H1 (cell line): ENCODE data around the gene EGFL6. TPM values are rescaled to one million over a fixed set of nuclear protein-coding genes. Genes with fewer than 3 reads are reported as not detected.
A peak's percentile ranks its signal among the peaks of the same experiment; 100 is the strongest.

Experiments used
- CTCF ChIA-PET: fragments of 300-600 bp; sonication (Branson Sonifier 250); formaldehyde crosslinking; loops from one replicate; lab custom pipeline; 2021; ENCODE audit not compliant: partially characterized antibody; lab: Charles Lee
- POLR2A ChIA-PET: fragments of 300-600 bp; sonication (Branson Sonifier 250); formaldehyde crosslinking; loops from one replicate; lab custom pipeline; 2021; ENCODE audit warnings: inconsistent platforms; ENCODE audit not compliant: partially characterized antibody; lab: Charles Lee
- DNase-seq, 2 experiments: peaks; one replicate each; pipeline versions ENCODE4 v3.0.0 to v3.0.0-alpha.2; 2010 to 2022; ENCODE audit warnings: low spot score in 2 of 2, low read depth in 1 of 2, mixed read lengths in 1 of 2
- FAIRE-seq: peaks from 2 replicates; lab custom pipeline; 2011; peaks lifted over from hg19 to GRCh38; lab: Jason Lieb, UNC
- H2AFZ ChIP-seq: 2 replicates; pipeline ENCODE4 v1.8.1; 2012; ENCODE audit warnings: low read length, inconsistent platforms
- H2AK5ac ChIP-seq: 2 replicates; pipeline ENCODE4 v1.6.1; 2013; ENCODE audit warnings: low read depth, low read length
- H2BK120ac ChIP-seq: replicated peaks from 2 replicates; pipeline ENCODE3; 2013; ENCODE audit warnings: low read depth, low read length, inconsistent platforms
- H2BK12ac ChIP-seq: 2 replicates; pipeline ENCODE4 v1.6.1; 2013; ENCODE audit warnings: low read depth, low read length
- H2BK15ac ChIP-seq: 2 replicates; pipeline ENCODE4 v1.6.1; 2013; ENCODE audit warnings: low read length
- H2BK20ac ChIP-seq: 2 replicates; pipeline ENCODE4 v1.6.1; 2013; ENCODE audit warnings: low read length
- H2BK5ac ChIP-seq: 2 replicates; pipeline ENCODE4 v1.6.1; 2013; ENCODE audit warnings: low read depth, low read length
- H3K14ac ChIP-seq: 2 replicates; pipeline ENCODE4 v1.6.1; 2013; ENCODE audit warnings: inconsistent platforms; ENCODE audit not compliant: insufficient read length
- H3K18ac ChIP-seq: 2 replicates; pipeline ENCODE4 v1.6.1; 2013; ENCODE audit warnings: low read length; ENCODE audit errors: extremely low read depth
- H3K23ac ChIP-seq: 2 replicates; pipeline ENCODE4 v1.6.1; 2013; ENCODE audit warnings: inconsistent platforms; ENCODE audit not compliant: insufficient read length
- H3K23me2 ChIP-seq: 2 replicates; pipeline ENCODE4 v1.6.1; 2013; ENCODE audit warnings: low read depth, low read length
- H3K27ac ChIP-seq: 2 replicates; pipeline ENCODE4 v1.6.1; 2011; ENCODE audit warnings: low read depth, low read length, inconsistent platforms
- H3K27me3 ChIP-seq, 4 experiments: replicated peaks in 1 of 4; 1 replicate in 1 of 4; 2 replicates in 3 of 4; pipeline versions ENCODE4 v1.6.1 to v1.8.1; 2011 to 2013; ENCODE audit warnings: low read length in 3 of 4, mild to moderate bottlenecking in 3 of 4, inconsistent platforms in 2 of 4, mixed read lengths in 2 of 4, moderate library complexity in 1 of 4; ENCODE audit not compliant: control insufficient read depth in 3 of 4, insufficient read depth in 3 of 4; ENCODE audit errors: extremely low read depth in 1 of 4
- H3K36me3 ChIP-seq, 4 experiments: 2 replicates each; pipeline versions ENCODE4 v1.6.1 to v1.8.1; 2011 to 2013; ENCODE audit warnings: mild to moderate bottlenecking in 4 of 4, low read length in 3 of 4, moderate library complexity in 2 of 4, control low read depth in 1 of 4, inconsistent platforms in 1 of 4; ENCODE audit not compliant: insufficient read depth in 4 of 4, control insufficient read depth in 2 of 4
- H3K4ac ChIP-seq: replicated peaks from 2 replicates; pipeline ENCODE3; 2013; ENCODE audit warnings: low read length, low read depth, mixed read lengths, inconsistent platforms; ENCODE audit not compliant: insufficient read length
- H3K4me1 ChIP-seq, 4 experiments: replicated peaks in 1 of 4; 1 replicate in 1 of 4; 2 replicates in 3 of 4; pipeline versions ENCODE4 v1.6.1 to v1.8.1; 2011 to 2013; ENCODE audit warnings: low read length in 3 of 4, inconsistent platforms in 2 of 4, mixed read lengths in 1 of 4; ENCODE audit not compliant: insufficient read depth in 4 of 4, control insufficient read depth in 3 of 4
- H3K4me2 ChIP-seq, 2 experiments: 2 replicates each; pipeline versions ENCODE4 v1.6.1 to v1.8.1; 2011 to 2013; ENCODE audit warnings: low read depth in 2 of 2, low read length in 2 of 2, control low read depth in 1 of 2, inconsistent platforms in 1 of 2, mild to moderate bottlenecking in 1 of 2; ENCODE audit not compliant: insufficient read depth in 1 of 2
- H3K4me3 ChIP-seq, 4 experiments: fragments of 200-600, 300-600 bp in 1 of 4; sonication (generic), shearing (Covaris generic), sonication (Bioruptor Twin) in 1 of 4; 2 replicates each; pipeline versions ENCODE4 v1.5.1 to v1.8.1; 2011 to 2016; ENCODE audit warnings: low read length in 4 of 4, low read depth in 3 of 4, control low read depth in 2 of 4, inconsistent platforms in 2 of 4, mild to moderate bottlenecking in 2 of 4, mixed read lengths in 1 of 4, moderate library complexity in 1 of 4; ENCODE audit not compliant: insufficient read depth in 2 of 4; ENCODE audit errors: extremely low read depth in 1 of 4
- H3K56ac ChIP-seq: replicated peaks from 2 replicates; pipeline ENCODE3; 2013; ENCODE audit warnings: low read depth, mild to moderate bottlenecking, mixed read lengths, low read length, inconsistent platforms; ENCODE audit not compliant: insufficient read length
- H3K79me1 ChIP-seq: 2 replicates; pipeline ENCODE4 v1.6.1; 2013; ENCODE audit warnings: low read depth, low read length, control low read depth
- H3K79me2 ChIP-seq, 2 experiments: 2 replicates each; pipeline versions ENCODE4 v1.6.1 to v1.8.1; 2012 to 2013; ENCODE audit warnings: low read length in 2 of 2, mild to moderate bottlenecking in 2 of 2, inconsistent platforms in 1 of 2; ENCODE audit not compliant: insufficient read depth in 2 of 2, control insufficient read depth in 1 of 2
- H3K9ac ChIP-seq, 4 experiments: replicated peaks in 1 of 4; 1 replicate in 1 of 4; 2 replicates in 3 of 4; pipeline versions ENCODE4 v1.6.1 to v1.8.1; 2011 to 2013; ENCODE audit warnings: low read depth in 3 of 4, low read length in 3 of 4, control low read depth in 2 of 4, mild to moderate bottlenecking in 2 of 4, moderate library complexity in 2 of 4, inconsistent platforms in 1 of 4; ENCODE audit errors: extremely low read depth in 1 of 4
- H3K9me3 ChIP-seq, 2 experiments: 2 replicates each; pipeline versions ENCODE4 v1.6.1 to v1.8.1; 2012 to 2013; ENCODE audit warnings: mild to moderate bottlenecking in 2 of 2, moderate library complexity in 2 of 2, control low read depth in 1 of 2, inconsistent platforms in 1 of 2, low read depth in 1 of 2, low read length in 1 of 2, mixed read lengths in 1 of 2; ENCODE audit not compliant: insufficient read depth in 2 of 2
- H4K20me1 ChIP-seq, 2 experiments: replicated peaks in 1 of 2; 2 replicates each; pipeline versions ENCODE3 to v1.8.1; 2011 to 2013; ENCODE audit warnings: inconsistent platforms in 2 of 2, low read length in 2 of 2, mild to moderate bottlenecking in 1 of 2; ENCODE audit not compliant: insufficient read depth in 2 of 2, control insufficient read depth in 1 of 2
- H4K5ac ChIP-seq: 2 replicates; pipeline ENCODE4 v1.6.1; 2013; ENCODE audit warnings: low read length, low read depth, mixed read lengths, inconsistent platforms; ENCODE audit not compliant: insufficient read length
- H4K8ac ChIP-seq: 2 replicates; pipeline ENCODE4 v1.8.0; 2013; ENCODE audit warnings: mild to moderate bottlenecking, moderate library complexity, low read length, inconsistent platforms; ENCODE audit not compliant: insufficient read depth; ENCODE audit errors: extremely low read depth
- H4K91ac ChIP-seq: replicated peaks from 2 replicates; pipeline ENCODE3; 2013; ENCODE audit warnings: low read length, mixed read lengths, inconsistent platforms; ENCODE audit not compliant: insufficient read length
- EZH2 ChIP-seq: fragments of 200-600 bp; sonication (generic); IDR thresholded peaks from 2 replicates; pipeline ENCODE4 v1.7.1; 2012; ENCODE audit warnings: low read depth, mild to moderate bottlenecking, moderate library complexity, low read length, inconsistent platforms; ENCODE audit not compliant: severe bottlenecking
- FOSL1 ChIP-seq: IDR thresholded peaks from 2 replicates; pipeline ENCODE4 v1.6.1; 2011; ENCODE audit warnings: mild to moderate bottlenecking, low read depth, low read length, moderate library complexity; ENCODE audit not compliant: insufficient read depth
- KDM4A ChIP-seq: IDR thresholded peaks from one replicate; pipeline ENCODE4 v1.7.1; 2012; ENCODE audit warnings: low read depth, mild to moderate bottlenecking, moderate library complexity, low read length, inconsistent platforms; ENCODE audit not compliant: severe bottlenecking
- SP4 ChIP-seq: IDR thresholded peaks from 2 replicates; pipeline ENCODE4 v1.6.1; 2012; ENCODE audit warnings: low read length, inconsistent platforms
- SUZ12 ChIP-seq: fragments of 200-600 bp; sonication (generic); IDR thresholded peaks from 2 replicates; pipeline ENCODE4 v1.6.1; 2012; ENCODE audit warnings: mild to moderate bottlenecking, inconsistent platforms, low read length, moderate library complexity, mixed read lengths
- TEAD4 ChIP-seq: IDR thresholded peaks from 2 replicates; pipeline ENCODE4 v1.6.1; 2012; ENCODE audit warnings: low read depth, low read length, inconsistent platforms, mixed read lengths
- WGBS, 2 experiments: shearing (Covaris generic) in 1 of 2; methylation state at CpG; one replicate each; pipeline versions ENCODE4 v1.1.6 to v1.1.7; 2013 to 2015; ENCODE audit warnings: low lambda C conversion rate in 2 of 2, mixed read lengths in 2 of 2, inconsistent platforms in 1 of 2, low coverage in 1 of 2, missing lambda C conversion rate in 1 of 2; ENCODE audit not compliant: insufficient replicate concordance in 2 of 2, insufficient coverage in 1 of 2, insufficient read length in 1 of 2; ENCODE audit errors: extremely low coverage in 1 of 2, missing lambda C conversion rate in 1 of 2; 5-methylcytosine and 5-hydroxymethylcytosine counted together
- long read RNA-seq, 2 experiments: library from RNA in 1 of 2; library from capped mRNA in 1 of 2; stranded (forward); transcript quantifications; one replicate each; pipeline ENCODE4 v2.0.0, GENCODE V29; 2021; ENCODE audit warnings: inconsistent platforms in 1 of 2
- polyA minus RNA-seq, 3 experiments: library from RNA; depleted of rRNA, polyadenylated mRNA; stranded (reverse); fragments of >200 nt; gene quantifications; 1 replicate in 2 of 3; 2 replicates in 1 of 3; pipeline ENCODE4 v1.2.3, GENCODE V29; 2011
- polyA plus RNA-seq, 7 experiments: library from polyadenylated mRNA; depleted of rRNA in 3 of 7; stranded (reverse) in 5 of 7; unstranded in 2 of 7; fragments of >200 nt in 5 of 7; fragments of 200-250 nt in 2 of 7; gene quantifications; 1 replicate in 5 of 7; 2 replicates in 1 of 7; 4 replicates in 1 of 7; pipeline versions ENCODE4 v1.2.1 to v1.2.3, GENCODE V29; 2011 to 2013; ENCODE audit warnings: missing spikeins in 2 of 7, mixed read lengths in 2 of 7
- total RNA-seq: library from RNA; stranded (reverse); fragmentation: NEBNext Ultra II Directional; extraction: Animal tissue kit (Norgen Biotek cat#: 25700); gene quantifications from 2 replicates; pipeline ENCODE4 v1.2.1, GENCODE V29; 2021
- TF ChIP-seq, protein P1 (sequence below): IDR thresholded peaks from 2 replicates; pipeline ENCODE4 v1.6.1; 2012; ENCODE audit warnings: inconsistent platforms

Gene EGFL6, protein sequence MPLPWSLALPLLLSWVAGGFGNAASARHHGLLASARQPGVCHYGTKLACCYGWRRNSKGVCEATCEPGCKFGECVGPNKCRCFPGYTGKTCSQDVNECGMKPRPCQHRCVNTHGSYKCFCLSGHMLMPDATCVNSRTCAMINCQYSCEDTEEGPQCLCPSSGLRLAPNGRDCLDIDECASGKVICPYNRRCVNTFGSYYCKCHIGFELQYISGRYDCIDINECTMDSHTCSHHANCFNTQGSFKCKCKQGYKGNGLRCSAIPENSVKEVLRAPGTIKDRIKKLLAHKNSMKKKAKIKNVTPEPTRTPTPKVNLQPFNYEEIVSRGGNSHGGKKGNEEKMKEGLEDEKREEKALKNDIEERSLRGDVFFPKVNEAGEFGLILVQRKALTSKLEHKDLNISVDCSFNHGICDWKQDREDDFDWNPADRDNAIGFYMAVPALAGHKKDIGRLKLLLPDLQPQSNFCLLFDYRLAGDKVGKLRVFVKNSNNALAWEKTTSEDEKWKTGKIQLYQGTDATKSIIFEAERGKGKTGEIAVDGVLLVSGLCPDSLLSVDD
- total RNA-seq = 0.93 and 1.0 TPM in 2 replicates
- polyA plus RNA-seq (2011; rRNA removed) = 1.1 TPM in 2 replicates
- polyA plus RNA-seq (2011; cell fraction: cytosol; rRNA removed) = 1.7 TPM
- 0.90 TPM for polyA plus RNA-seq (2011; cell fraction: nucleus; rRNA removed)
- 1.3 to 1.5 TPM (median 1.4 TPM) in 4 replicates for polyA plus RNA-seq (2012, experiment 1 of 2)
- 0.10 TPM for polyA plus RNA-seq (2012, experiment 2 of 2)
- 2.1 TPM for polyA plus RNA-seq (2013, experiment 1 of 2)
- 2.1 TPM for polyA plus RNA-seq (2013, experiment 2 of 2)
- 0.57 and 2.1 TPM in 2 replicates for polyA minus RNA-seq (2011; rRNA and poly(A)+ RNA removed)
- 0.88 TPM for polyA minus RNA-seq (2011; cell fraction: cytosol; rRNA and poly(A)+ RNA removed)
- polyA minus RNA-seq (2011; cell fraction: nucleus; rRNA and poly(A)+ RNA removed) = 0.90 TPM
- long read RNA-seq, experiment 1, partial matches to known transcripts = 1 of 1 reads
- long read RNA-seq, experiment 1, other reads (novel, unspliced or antisense) = 0 of 1 reads
- long read RNA-seq, experiment 2 = 0 reads

DNA sequence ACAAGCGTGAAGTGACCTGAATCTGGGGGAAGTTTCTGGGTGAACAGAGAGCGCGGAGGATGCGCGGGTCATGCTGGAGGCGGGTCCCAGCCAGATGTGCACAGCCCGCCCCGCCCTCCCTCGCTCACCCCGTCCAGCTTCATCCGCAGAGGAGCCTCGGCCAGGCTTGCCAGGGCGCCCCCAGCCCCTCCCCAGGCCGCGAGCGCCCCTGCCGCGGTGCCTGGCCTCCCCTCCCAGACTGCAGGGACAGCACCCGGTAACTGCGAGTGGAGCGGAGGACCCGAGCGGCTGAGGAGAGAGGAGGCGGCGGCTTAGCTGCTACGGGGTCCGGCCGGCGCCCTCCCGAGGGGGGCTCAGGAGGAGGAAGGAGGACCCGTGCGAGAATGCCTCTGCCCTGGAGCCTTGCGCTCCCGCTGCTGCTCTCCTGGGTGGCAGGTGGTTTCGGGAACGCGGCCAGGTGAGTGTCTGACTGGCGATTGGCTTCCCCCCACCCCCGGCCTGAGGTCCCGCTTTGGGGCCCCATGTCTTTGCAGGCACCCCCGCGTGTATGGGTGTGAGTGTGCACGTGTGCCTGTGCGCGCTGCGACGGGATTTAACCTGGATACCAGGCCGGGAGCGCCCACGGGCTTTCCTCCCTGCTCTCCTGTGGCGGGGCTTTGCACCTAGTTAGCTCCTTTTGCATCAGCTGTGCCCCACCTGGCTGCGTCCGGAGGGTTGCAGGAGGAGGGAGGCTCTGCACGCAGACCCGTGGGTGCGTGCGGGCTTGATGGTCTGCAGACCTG is at the start of gene EGFL6:
Gene EGFL6 (plus strand): TSS at position 123 of the 782 bp plus-strand sequence. CDS start 261 bp downstream, at position 384.
- Histone ChIP-seq H3K23ac (no peak within 1 kb of the TSS), H2AFZ (peak within 1 kb of the TSS; percentile 53; the same call in 1 of the 2 replicates), H3K79me1 (no peaks in the 10 kb centered on the region), H3K4ac (no peak within 1 kb of the TSS), H2BK5ac (no peak within 1 kb of the TSS), H3K27ac (no peak within 1 kb of the TSS), H3K23me2 (peaks cover 5% of the 10 kb centered on the region; the same call in 1 of the 2 replicates), H3K4me2 (peak within 1 kb of the TSS; percentile 77 to 88), H3K14ac (no peak within 1 kb of the TSS), H3K18ac (peak within 1 kb of the TSS; percentile 7; the same call in 1 of the 2 replicates), H4K91ac (no peak within 1 kb of the TSS), H2AK5ac (no peak within 1 kb of the TSS), H2BK12ac (no peak within 1 kb of the TSS), H3K36me3 (no peaks in the 10 kb centered on the region), H3K4me3 (peak within 1 kb of the TSS; percentile 41 to 66 (median 47)), H2BK120ac (no peak within 1 kb of the TSS), H4K20me1 (no peaks in the 10 kb centered on the region), H2BK15ac (no peak within 1 kb of the TSS), H2BK20ac (no peak within 1 kb of the TSS), H3K27me3 (peaks cover 4 to 25% (median 23%) of the 10 kb centered on the region in 4 experiments), H3K4me1 (no peaks in the 10 kb centered on the region), H3K9me3 (no peaks in the 10 kb centered on the region), H4K8ac (no peak within 1 kb of the TSS), H3K79me2 (no peaks in the 10 kb centered on the region), H3K9ac (no peak within 1 kb of the TSS), H4K5ac (no peak within 1 kb of the TSS), H3K56ac (no peak within 1 kb of the TSS)
- WGBS, 2 experiments = 17% methylated on average over 6 of the region's 57 CpGs; no CpG with 5 or more reads in 1 of the 2 experiments
- DNase-seq = peak in 1 of 2 experiments; percentile 46
- CTCF ChIA-PET = no interaction called here
- no peak for FAIRE-seq
- POLR2A ChIA-PET = interaction anchor here (1.1 kb wide), 1 partner anchor 16 kb away, joined by 3 read pairs; no protein-coding TSS in a partner anchor
- TF ChIP-seq TEAD4 (no peak), KDM4A (peak; percentile 74), EZH2 (peak; percentile 48), FOSL1 (no peak), SP4 (no peak), SUZ12 (peak; percentile 52)
- TF ChIP-seq, protein P1, sequence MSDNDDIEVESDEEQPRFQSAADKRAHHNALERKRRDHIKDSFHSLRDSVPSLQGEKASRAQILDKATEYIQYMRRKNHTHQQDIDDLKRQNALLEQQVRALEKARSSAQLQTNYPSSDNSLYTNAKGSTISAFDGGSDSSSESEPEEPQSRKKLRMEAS = peak; percentile 20; the same call in 1 of the 2 replicates
